ENCODE data around the gene HADHA. TPM values are rescaled to one million over a fixed set of nuclear protein-coding genes. Genes with fewer than 3 reads are reported as not detected.

HADHA gene
- total RNA-seq, 1 experiment from 2014 or later: 112 TPM

DNA sequence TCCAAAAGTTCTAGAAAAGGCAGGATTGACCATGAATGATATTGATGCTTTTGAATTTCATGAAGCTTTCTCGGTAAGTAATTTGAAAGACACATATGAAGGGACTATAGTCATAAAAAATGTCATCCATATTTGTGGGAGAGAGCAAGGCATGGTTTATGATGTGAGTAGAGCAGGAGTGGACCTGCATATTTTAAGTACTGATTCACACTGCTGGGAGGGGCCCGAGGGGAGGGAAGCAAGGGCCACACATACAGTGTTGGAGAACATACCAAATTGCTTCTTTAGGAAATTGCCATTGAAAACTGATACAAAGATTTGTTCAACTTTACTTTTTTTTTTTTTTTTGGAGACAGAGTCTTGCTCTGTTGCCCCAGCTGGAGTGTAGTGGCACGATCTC, 39.7 kb upstream of the HADHA start:
- TF ChIP-seq, protein P1, sequence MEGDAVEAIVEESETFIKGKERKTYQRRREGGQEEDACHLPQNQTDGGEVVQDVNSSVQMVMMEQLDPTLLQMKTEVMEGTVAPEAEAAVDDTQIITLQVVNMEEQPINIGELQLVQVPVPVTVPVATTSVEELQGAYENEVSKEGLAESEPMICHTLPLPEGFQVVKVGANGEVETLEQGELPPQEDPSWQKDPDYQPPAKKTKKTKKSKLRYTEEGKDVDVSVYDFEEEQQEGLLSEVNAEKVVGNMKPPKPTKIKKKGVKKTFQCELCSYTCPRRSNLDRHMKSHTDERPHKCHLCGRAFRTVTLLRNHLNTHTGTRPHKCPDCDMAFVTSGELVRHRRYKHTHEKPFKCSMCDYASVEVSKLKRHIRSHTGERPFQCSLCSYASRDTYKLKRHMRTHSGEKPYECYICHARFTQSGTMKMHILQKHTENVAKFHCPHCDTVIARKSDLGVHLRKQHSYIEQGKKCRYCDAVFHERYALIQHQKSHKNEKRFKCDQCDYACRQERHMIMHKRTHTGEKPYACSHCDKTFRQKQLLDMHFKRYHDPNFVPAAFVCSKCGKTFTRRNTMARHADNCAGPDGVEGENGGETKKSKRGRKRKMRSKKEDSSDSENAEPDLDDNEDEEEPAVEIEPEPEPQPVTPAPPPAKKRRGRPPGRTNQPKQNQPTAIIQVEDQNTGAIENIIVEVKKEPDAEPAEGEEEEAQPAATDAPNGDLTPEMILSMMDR (conservative IDR thresholded peaks at IDR 0.05): no peak
- H3K36me3 Mint-ChIP-seq (ENCODE audit: insufficient read depth in 1 of 3, low read depth in 3 of 3): peaks cover 10 to 58% (median 39%) of the 10 kb centered on the region in 3 experiments
- Histone ChIP-seq H3K27ac (ENCODE audit: insufficient read length, low read depth, low read length) (no peak overlapping the region), H3K4me1 (ENCODE audit: insufficient read depth, low read length) (no peaks in the 10 kb centered on the region), H2BK12ac (ENCODE audit: insufficient read length, low read depth, low read length) (no peak overlapping the region), H3K18ac (ENCODE audit: insufficient read length, low read depth, low read length) (no peak overlapping the region), H3K14ac (ENCODE audit: insufficient read depth, low read length) (no peak overlapping the region), H2BK5ac (ENCODE audit: insufficient read length, low read length) (no peak overlapping the region), H2BK20ac (ENCODE audit: low read depth, low read length, poor library complexity, severe bottlenecking) (no peak overlapping the region), H4K91ac (ENCODE audit: insufficient read length, low read depth, low read length) (no peak overlapping the region), H4K8ac (replicated peaks; ENCODE audit: insufficient read length, low read depth, low read length) (no peak overlapping the region), H2AK5ac (ENCODE audit: insufficient read length, low read length) (no peak overlapping the region), H3K4me2 (ENCODE audit: insufficient read depth, insufficient read length, low read length) (no peak overlapping the region), H3K79me2 (ENCODE audit: insufficient read depth, low read length) (no peaks in the 10 kb centered on the region), H2BK15ac (ENCODE audit: low read depth, low read length) (no peak overlapping the region), H4K5ac (ENCODE audit: insufficient read length, low read depth, low read length) (no peak overlapping the region), H3K23me2 (ENCODE audit: insufficient read length, low read depth, low read length, poor library complexity, severe bottlenecking) (no peaks in the 10 kb centered on the region), H3T11ph (ENCODE audit: low read length) (no peak overlapping the region), H3K56ac (ENCODE audit: insufficient read length, low read depth, low read length) (no peak overlapping the region), H3K23ac (ENCODE audit: insufficient read length, low read depth, low read length) (no peak overlapping the region), H3K9me3 (ENCODE audit: control insufficient read depth, low read depth, low read length) (no peaks in the 10 kb centered on the region), H2BK120ac (ENCODE audit: low read depth, low read length, poor library complexity, severe bottlenecking) (no peak overlapping the region), H3K79me1 (ENCODE audit: insufficient read depth, low read depth, low read length, poor library complexity, severe bottlenecking) (no peaks in the 10 kb centered on the region), H4K20me1 (ENCODE audit: control insufficient read depth, insufficient read depth, insufficient read length) (no peaks in the 10 kb centered on the region), H3K4ac (ENCODE audit: low read depth, low read length) (no peak overlapping the region), H3K27me3 (ENCODE audit: insufficient read depth, low read length) (no peaks in the 10 kb centered on the region), H2AFZ (ENCODE audit: low read length) (no peak overlapping the region), H3K9ac (ENCODE audit: extremely low read depth, insufficient read length, low read length) (no peak overlapping the region)
- WGBS (ENCODE audit: extremely low coverage, insufficient read length, low lambda C conversion rate): no CpG with 5 or more reads among the region's 3 CpGs
- H3K9me3 Mint-ChIP-seq: no peaks in the 10 kb centered on the region
- DNase-seq: no peak
- H3K4me3 Mint-ChIP-seq: no peak overlapping the region
- no peak overlapping the region for H3K27ac Mint-ChIP-seq
- H3K27me3 Mint-ChIP-seq (ENCODE audit: low read depth): no peaks in the 10 kb centered on the region
- no peaks in the 10 kb centered on the region for H3K4me1 Mint-ChIP-seq

Data from H9 (cell line).